HG02884 (cell line): ENCODE results near the gene ZNF460.

Source experiments
- ATAC-seq: cut with Tn5 transposase; IDR thresholded peaks from one replicate; pipeline ENCODE4 v1.9.1; 2021; ENCODE audit warnings: mild to moderate bottlenecking, moderate library complexity; ENCODE audit not compliant: unreplicated experiment

ZNF460 gene

DNA sequence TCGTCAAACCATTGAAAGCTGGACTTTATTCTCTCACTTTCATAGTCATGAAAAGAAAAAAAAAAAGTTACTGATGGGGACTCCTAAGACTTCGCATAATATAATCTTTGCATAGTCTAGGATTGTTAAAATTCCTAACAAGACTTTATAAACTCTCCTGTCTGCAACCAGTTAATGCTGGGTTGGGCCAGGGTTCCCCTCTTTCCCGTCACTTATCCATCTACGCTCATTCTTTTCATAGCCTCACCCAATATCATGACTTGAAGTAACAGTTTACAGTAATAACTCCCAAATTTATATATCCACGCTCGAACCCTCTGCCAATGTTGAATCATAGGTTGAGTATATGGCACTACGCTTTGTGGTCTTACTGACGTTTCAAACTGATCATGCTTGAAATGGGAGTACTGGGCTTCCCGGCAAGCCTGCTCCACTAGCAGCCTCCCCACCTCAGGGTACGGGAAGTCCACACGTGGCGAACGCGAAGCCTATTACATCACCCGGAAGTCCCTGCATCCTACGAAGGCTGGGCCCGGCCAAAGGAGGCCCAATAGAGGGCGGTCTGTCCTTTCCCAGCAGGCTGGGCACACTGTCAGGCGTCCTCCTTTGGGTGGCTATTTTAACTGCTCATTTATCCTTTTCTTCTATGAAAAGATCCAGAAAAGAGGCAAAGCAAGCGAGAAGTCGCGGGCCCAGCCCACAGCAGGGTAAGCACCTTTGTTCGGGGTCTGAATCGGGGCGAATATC lies 694 bp upstream of the ZNF460 start:
- ATAC-seq: peak; percentile 64

DNA sequence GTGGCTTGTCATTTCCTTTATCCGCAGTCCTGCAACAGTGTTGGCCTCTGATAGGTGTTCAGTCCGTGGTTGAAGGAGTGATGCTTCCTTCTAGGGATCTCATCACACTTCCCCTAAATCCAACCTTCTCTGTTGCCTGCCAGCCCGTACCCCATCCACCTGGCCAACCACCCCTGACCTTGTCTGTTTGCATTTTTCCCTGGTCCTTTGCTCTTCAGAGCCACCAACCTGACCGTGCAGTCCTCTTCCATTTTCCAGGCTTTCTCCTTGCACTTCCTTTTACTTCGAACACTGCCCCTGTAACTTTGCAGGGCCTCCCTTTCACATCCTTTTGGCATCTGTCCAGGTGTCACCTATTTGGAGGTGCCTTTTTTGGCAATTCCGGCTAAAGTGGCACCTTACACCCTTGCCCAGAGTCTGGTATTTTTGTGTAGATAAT lies 696 bp downstream of the ZNF460 start:
- ATAC-seq: no peak

- ATAC-seq: no peak
These were observed 1.8 kb downstream of the ZNF460 start for GRCh38 chr19:57282011-57282643.

- no peak for ATAC-seq
These were observed 8.1 kb downstream of the ZNF460 start for GRCh38 chr19:57288373-57288772.

GRCh38 chr19:57290970-57291369 lies 10.7 kb downstream of the ZNF460 start:
- ATAC-seq: no peak

DNA sequence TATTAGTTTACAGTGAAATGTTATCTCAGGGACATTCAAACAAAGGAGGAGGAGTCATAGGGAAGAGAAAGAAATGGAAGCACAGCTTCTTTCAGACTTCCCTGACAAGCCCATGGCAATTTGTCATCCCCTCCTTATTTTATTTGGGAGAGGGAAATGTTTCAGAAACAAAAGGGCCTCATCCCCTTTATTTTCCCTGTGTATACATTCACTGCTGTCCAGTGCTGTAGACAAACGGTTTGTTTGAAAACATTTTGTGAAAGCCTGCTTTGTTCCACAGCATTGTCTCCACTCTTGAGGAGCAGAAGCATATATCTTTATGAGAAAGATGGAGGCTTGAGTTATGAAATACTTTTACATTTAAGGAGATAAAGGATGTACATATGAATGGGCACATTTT lies 12.3 kb downstream of the ZNF460 start:
- no peak for ATAC-seq

- no peak for ATAC-seq
These were observed 13.4 kb downstream of the ZNF460 start for GRCh38 chr19:57293719-57294118.

- ATAC-seq: no peak
These were observed 21.8 kb downstream of the ZNF460 start for GRCh38 chr19:57302020-57302465.

- no peak for ATAC-seq
These were observed 22.6 kb downstream of the ZNF460 start for GRCh38 chr19:57302727-57303401.

DNA sequence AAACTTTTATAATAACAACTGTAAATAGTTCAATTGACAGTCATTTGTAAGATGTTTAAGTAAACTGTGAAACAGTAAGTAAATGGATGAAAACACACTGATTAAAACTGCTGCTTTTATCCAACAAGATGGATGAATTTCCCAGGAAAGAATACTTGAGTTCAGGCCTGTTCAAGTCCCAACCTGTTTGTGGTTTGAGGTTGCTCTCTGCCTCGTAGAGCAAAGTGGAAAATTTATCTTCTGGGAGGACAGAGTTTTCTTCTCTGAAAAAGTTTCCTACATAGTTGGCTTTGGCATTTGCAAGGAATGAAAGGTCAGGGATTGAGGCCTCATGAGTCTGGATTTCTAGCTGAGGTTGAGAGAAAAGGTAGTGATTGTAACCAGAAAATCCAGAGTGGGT lies 24.8 kb downstream of the ZNF460 start:
- ATAC-seq: no peak

- ATAC-seq: no peak
These were observed 28.2 kb downstream of the ZNF460 start for GRCh38 chr19:57308514-57308913.

DNA sequence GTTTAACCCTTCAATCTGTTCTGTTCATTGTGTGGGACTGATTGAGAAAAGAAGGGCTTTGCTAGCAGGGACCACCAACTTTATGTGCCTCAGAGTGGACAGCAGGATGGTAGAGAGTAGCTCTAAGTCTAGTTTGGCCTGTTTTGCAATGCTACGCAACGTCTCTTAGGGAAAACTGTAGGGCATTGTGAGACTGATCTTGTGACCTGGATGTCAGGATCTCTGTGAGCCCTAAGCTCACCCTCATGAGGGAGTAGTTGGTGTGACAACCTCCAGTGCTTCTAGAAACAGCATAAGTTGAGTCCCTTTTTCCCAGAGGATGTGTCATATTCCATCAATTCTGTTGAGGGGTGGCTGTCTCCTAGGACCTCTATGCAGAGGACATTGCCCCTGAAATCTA lies 30.5 kb downstream of the ZNF460 start:
- no peak for ATAC-seq

DNA sequence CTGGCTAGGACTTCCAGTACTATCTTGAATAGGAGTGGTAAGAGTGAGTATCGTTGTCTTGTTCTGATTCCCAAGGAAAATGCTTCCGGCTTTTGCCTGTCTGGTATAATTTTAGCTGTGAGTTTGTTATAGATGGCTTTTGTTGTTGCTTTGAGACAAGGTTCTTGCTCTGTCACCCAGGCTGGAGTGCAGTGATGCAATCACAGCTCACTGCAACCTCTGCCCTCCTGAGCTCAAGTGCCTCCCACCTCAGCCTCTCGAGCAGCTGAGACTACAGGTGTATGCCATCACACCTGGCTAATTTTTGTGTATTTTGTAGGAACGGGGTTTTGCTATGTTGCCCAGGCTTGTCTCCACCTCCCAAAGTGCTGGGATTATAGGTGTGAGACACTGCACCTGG lies 33.9 kb downstream of the ZNF460 start:
- ATAC-seq: no peak

DNA sequence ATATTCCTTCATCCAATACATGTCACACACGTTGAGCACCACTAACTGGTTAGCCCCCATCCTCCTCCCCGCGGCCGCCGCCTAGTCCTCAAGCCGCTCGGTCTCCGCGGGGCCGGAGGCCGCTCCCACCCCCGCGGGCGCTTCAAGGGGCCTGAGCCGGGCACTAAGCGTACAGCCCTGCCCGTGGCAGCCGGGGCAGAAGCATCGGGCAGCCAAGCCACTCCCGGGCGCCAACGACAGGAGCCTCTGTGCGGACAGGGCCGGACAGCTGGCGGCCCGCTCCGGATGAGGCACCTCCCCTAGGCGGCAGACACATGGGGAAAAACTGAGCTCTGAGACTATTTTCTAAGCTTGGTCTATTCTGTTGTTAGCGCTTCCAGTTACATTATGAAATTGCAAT lies 37.2 kb downstream of the ZNF460 start:
- no peak for ATAC-seq

DNA sequence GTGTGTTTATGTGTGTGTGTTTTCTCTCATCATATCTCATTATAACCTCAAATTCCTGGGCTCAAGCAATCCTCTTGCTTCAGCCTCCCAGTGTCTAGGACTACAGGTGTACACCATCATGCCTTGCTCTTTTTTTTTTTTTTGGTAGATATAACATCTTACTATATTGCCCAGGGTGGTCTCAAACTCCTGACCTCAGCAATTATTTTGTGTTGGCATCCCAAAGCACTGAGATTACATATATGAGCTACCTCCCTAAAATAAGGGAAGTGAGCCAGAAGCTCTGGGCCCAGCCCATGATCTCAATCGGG lies 39.5 kb downstream of the ZNF460 start:
- ATAC-seq: no peak

DNA sequence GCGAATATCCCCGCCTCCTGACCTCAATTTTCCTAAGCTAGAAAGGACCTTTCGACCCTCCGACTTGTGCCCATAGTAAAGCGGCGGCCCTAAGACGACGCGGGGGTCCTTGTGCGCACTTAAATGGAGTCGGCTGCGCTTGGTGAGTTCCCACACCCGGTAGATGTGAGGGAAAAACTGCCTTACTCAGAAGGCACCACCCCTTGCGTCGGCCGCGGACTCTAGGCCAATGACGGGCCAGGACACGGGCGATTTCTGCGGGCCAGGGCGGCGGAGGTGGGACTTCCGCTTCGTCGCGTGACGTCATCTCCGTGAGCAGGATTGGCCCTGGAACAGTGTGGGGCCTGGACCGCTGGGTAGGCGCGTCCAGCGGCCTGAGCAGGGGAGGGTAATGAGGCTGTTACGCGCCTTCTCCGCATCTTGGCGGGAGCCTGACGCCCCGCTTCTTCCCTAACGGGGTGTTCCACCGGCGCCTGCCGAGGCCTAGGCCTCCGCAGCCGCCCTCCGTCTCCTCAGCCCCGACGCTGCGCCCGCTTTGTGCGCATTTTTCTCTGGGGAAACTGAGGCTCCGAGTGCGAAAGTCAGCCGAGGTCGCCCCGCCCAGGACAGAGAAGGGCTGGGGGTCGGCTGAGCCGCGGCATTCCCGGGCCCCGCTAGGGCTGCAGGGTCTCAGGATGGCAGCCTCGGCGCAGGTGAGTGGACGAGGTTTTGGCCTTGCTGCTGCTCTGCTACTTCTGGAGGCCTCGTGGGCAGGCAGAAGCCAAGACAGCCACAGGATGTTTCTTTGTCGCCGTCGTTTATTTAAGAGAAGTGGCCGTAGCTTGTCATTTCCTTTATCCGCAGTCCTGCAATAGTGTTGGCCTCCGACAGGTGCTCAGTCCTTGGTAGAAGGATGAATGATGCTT lies 40.1 kb downstream of the ZNF460 start, which contains the start of gene ZNF543:
ZNF543 (plus strand) TSS at position 293 of the 905 bp plus-strand sequence; CDS start at position 675, 382 bp downstream.
- ATAC-seq: peak; percentile 98

GRCh38 chr19:57321116-57321515 lies 40.8 kb downstream of the ZNF460 start:
- ATAC-seq: no peak

GRCh38 chr19:57321751-57322150 lies 41.5 kb downstream of the ZNF460 start:
- no peak for ATAC-seq

GRCh38 chr19:57324992-57325391 lies 44.7 kb downstream of the ZNF460 start:
- ATAC-seq: no peak

DNA sequence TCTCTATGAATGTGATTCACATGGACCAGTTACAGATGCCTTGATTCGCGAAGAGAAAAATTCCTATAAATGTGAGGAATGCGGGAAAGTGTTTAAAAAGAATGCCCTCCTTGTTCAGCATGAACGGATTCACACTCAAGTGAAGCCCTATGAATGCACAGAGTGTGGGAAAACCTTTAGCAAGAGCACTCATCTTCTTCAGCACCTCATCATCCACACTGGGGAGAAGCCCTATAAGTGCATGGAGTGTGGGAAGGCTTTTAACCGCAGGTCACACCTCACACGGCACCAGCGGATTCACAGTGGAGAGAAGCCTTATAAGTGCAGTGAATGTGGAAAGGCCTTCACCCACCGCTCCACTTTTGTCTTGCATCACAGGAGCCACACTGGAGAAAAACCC lies 47.7 kb downstream of the ZNF460 start:
- ATAC-seq: no peak

DNA sequence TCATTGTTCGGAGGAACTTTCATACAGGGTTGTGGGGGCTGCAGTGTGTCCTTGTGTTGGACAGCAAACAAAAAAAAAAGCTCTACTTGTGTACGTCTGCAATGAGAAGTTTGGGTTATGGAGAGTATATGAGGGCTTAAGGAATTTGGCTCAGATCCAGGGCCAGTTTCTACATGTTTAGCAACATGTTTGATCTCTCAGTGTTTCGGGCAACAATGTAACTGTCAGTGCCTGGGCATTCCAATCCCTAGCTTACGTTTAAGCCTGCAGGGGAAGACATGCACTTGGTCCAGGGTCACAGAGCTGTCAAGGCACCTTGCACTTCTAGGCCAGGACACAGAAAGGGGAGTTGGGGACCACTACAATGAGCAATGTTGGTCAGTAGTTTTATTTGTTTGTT lies 53.9 kb downstream of the ZNF460 start:
- ATAC-seq: no peak
